ENCODE results near the gene RAB11FIP5. TPM values are rescaled to one million over a fixed set of nuclear protein-coding genes. Genes with fewer than 3 reads are reported as not detected.

RAB11FIP5 gene
- total RNA-seq, 1 donor from 2014 or later = 41.6 TPM

- DNase-seq (ENCODE audit: low read depth in 2 of 2) = peak; percentile 52 to 80
These were observed 27.1 kb downstream of the RAB11FIP5 start for GRCh38 chr2:73085691-73086090.

GRCh38 chr2:73084971-73085370 is 27.8 kb downstream of the RAB11FIP5 start:
- DNase-seq (ENCODE audit: low read depth in 2 of 2) = peak; percentile 30 to 31

GRCh38 chr2:73083886-73084800 is 28.6 kb downstream of the RAB11FIP5 start:
- DNase-seq (ENCODE audit: low read depth in 2 of 2) = peak; percentile 86 to 92

GRCh38 chr2:73082523-73083410 is 30.0 kb downstream of the RAB11FIP5 start:
- no peak for DNase-seq (ENCODE audit: low read depth in 2 of 2)

- no peak for DNase-seq (ENCODE audit: low read depth in 2 of 2)
These were observed 31.5 kb downstream of the RAB11FIP5 start for GRCh38 chr2:73081181-73081671.

GRCh38 chr2:73080321-73081131 is 32.2 kb downstream of the RAB11FIP5 start:
- no peak for DNase-seq (ENCODE audit: low read depth in 2 of 2)

- DNase-seq (ENCODE audit: low read depth in 2 of 2) = no peak
These were observed 33.1 kb downstream of the RAB11FIP5 start for GRCh38 chr2:73079636-73080035.

GRCh38 chr2:73078457-73079411 is 34.0 kb downstream of the RAB11FIP5 start:
- no peak for DNase-seq (ENCODE audit: low read depth in 2 of 2)

- no peak for DNase-seq (ENCODE audit: low read depth in 2 of 2)
These were observed 35.3 kb downstream of the RAB11FIP5 start for GRCh38 chr2:73077424-73077795.

- DNase-seq (ENCODE audit: low read depth in 2 of 2) = no peak
These were observed 35.9 kb downstream of the RAB11FIP5 start for GRCh38 chr2:73076701-73077423.

GRCh38 chr2:73075477-73076373 is 37.0 kb downstream of the RAB11FIP5 start:
- no peak for DNase-seq (ENCODE audit: low read depth in 2 of 2)

GRCh38 chr2:73074110-73075069 is 38.4 kb downstream of the RAB11FIP5 start:
- no peak for DNase-seq (ENCODE audit: low read depth in 2 of 2)

- DNase-seq (ENCODE audit: low read depth in 2 of 2) = no peak
These were observed 40.3 kb downstream of the RAB11FIP5 start for GRCh38 chr2:73072416-73072815.

GRCh38 chr2:73072129-73072395 is 40.7 kb downstream of the RAB11FIP5 start:
- DNase-seq (ENCODE audit: low read depth in 2 of 2) = no peak

- peak; percentile 89 to 98 for DNase-seq (ENCODE audit: low read depth in 2 of 2)
These were observed 41.2 kb downstream of the RAB11FIP5 start, which contains the start of gene SFXN5 for GRCh38 chr2:73071360-73072128. Gene SFXN5, minus strand, starts transcription at chr2:73071712. Its CDS starts 7 bp downstream, at chr2:73071705.

GRCh38 chr2:73070643-73071359 is 41.9 kb downstream of the RAB11FIP5 start:
- peak in 1 of 2 donors; percentile 59 for DNase-seq (ENCODE audit: low read depth in 2 of 2)

Measured in dermis microvascular lymphatic vessel endothelial cell (primary cell).